K562 (cell line): Measurements from ENCODE around the gene DNASE1L2. TPM values are rescaled to one million over a fixed set of nuclear protein-coding genes. Genes with fewer than 3 reads are reported as not detected.
A peak's percentile ranks its signal among the peaks of the same experiment; 100 is the strongest.

Experiments
- CC2D1A ChIP-seq: fragments of 450-650 bp; IDR thresholded peaks from 2 replicates; pipeline ENCODE4 v1.6.1; 2017; ENCODE audit warnings: mild to moderate bottlenecking
- FOXA3 ChIP-seq, 2 experiments: fragments of 450-650 bp in 1 of 2; sonication (generic) in 1 of 2; formaldehyde crosslinking; IDR thresholded peaks in 1 of 2; conservative IDR thresholded peaks in 1 of 2; 2 replicates each; pipeline versions ENCODE4 v1.4.0 to v1.8.0; 2020 to 2022; ENCODE audit warnings: mild to moderate bottlenecking in 2 of 2, missing genetic modification reagents in 1 of 2
- HMGXB4 ChIP-seq: sonication (generic); formaldehyde crosslinking; IDR thresholded peaks from 2 replicates; pipeline ENCODE4 v1.8.1; 2023; ENCODE audit warnings: mild to moderate bottlenecking, missing genetic modification reagents
- JUNB ChIP-seq: fragments of 450-650 bp; formaldehyde crosslinking; conservative IDR thresholded peaks from 2 replicates; pipeline ENCODE4 v1.4.0; 2020; ENCODE audit warnings: mild to moderate bottlenecking
- KLF10 ChIP-seq: fragments of 250-450 bp; sonication (Bioruptor Pico); IDR thresholded peaks from 2 replicates; pipeline ENCODE4 v1.6.1; 2021; ENCODE audit warnings: matching md5 sums
- KLF13 ChIP-seq: fragments of 450-650 bp; IDR thresholded peaks from 2 replicates; pipeline ENCODE4 v1.6.1; 2016; ENCODE audit warnings: missing genetic modification characterization, low read depth, mild to moderate bottlenecking, missing compliant biosample characterization, moderate library complexity, borderline replicate concordance
- MEF2A ChIP-seq: IDR thresholded peaks from 2 replicates; pipeline ENCODE4 v1.6.1; 2011; ENCODE audit warnings: low read depth, mild to moderate bottlenecking, low read length, moderate library complexity; ENCODE audit not compliant: control insufficient read depth
- NFATC3 ChIP-seq: fragments of 450-650 bp; IDR thresholded peaks from 2 replicates; pipeline ENCODE4 v1.6.1; 2017; ENCODE audit warnings: mild to moderate bottlenecking
- RBFOX2 ChIP-seq: fragments of 200-400 bp; formaldehyde crosslinking; IDR thresholded peaks from 2 replicates; pipeline ENCODE4 v1.6.1; 2017; ENCODE audit warnings: low read depth, mild to moderate bottlenecking, low read length, moderate library complexity
- RBM22 ChIP-seq: fragments of 200-400 bp; formaldehyde crosslinking; IDR thresholded peaks from 2 replicates; pipeline ENCODE4 v1.6.1; 2018; ENCODE audit warnings: low read length, low read depth; ENCODE audit not compliant: poor library complexity, severe bottlenecking
- TBL1XR1 ChIP-seq, 2 experiments: IDR thresholded peaks; 2 replicates each; pipeline ENCODE4 v1.6.1; 2012; ENCODE audit warnings: improper control_type of control experiment in 2 of 2, low read length in 2 of 2, mild to moderate bottlenecking in 1 of 2
- ZBTB12 ChIP-seq: fragments of 250-450 bp; sonication (Bioruptor Pico); IDR thresholded peaks from 2 replicates; pipeline ENCODE4 v1.4.0; 2020
- ZNF121 ChIP-seq: sonication (generic); formaldehyde crosslinking; conservative IDR thresholded peaks from 2 replicates; pipeline ENCODE4 v1.8.0; 2022; ENCODE audit warnings: missing genetic modification reagents
- ZNF224 ChIP-seq: sonication (generic); formaldehyde crosslinking; IDR thresholded peaks from 2 replicates; pipeline ENCODE4 v1.8.0; 2022; ENCODE audit warnings: mild to moderate bottlenecking, missing genetic modification reagents
- ZNF398 ChIP-seq: fragments of 250-450 bp; sonication (Bioruptor Pico); IDR thresholded peaks from 2 replicates; pipeline ENCODE4 v1.8.0; 2021; ENCODE audit warnings: moderate library complexity, mild to moderate bottlenecking, inconsistent platforms
- ZNF77 ChIP-seq: fragments of 250-450 bp; sonication (Bioruptor Pico); IDR thresholded peaks from 2 replicates; pipeline ENCODE4 v1.5.0; 2020
- polyA plus RNA-seq, 8 experiments: library from polyadenylated mRNA; depleted of rRNA in 4 of 8; stranded (reverse) in 5 of 8; unstranded in 3 of 8; fragments of >200 nt; fragmentation: Nextera tagmentation in 2 of 8; fragmentation: Illumina TruSeq in 1 of 8; extraction: Ambion mirVana in 2 of 8; extraction: Trizol in 1 of 8; gene quantifications; 2 replicates each; pipeline versions ENCODE4 v1.2.1 to v1.2.3, GENCODE V29; 2011 to 2014; ENCODE audit warnings: inconsistent platforms in 1 of 8, missing spikeins in 1 of 8
- total RNA-seq, 7 experiments: library from RNA; depleted of rRNA in 6 of 7; stranded (reverse); fragments of >200 nt in 6 of 7; fragmentation: Illumina TruSeq in 2 of 7; extraction: Trizol in 2 of 7; gene quantifications; 2 replicates each; pipeline versions ENCODE4 v1.2.1 to v1.2.3, GENCODE V29; 2011 to 2021; ENCODE audit warnings: low replicate concordance in 1 of 7
- TF ChIP-seq, protein P1 (sequence below): sonication (generic); formaldehyde crosslinking; IDR thresholded peaks from 2 replicates; pipeline ENCODE4 v1.8.1; 2023; ENCODE audit warnings: mild to moderate bottlenecking, missing genetic modification reagents
- TF ChIP-seq, protein P2 (sequence below): fragments of 450-650 bp; IDR thresholded peaks from one replicate; pipeline ENCODE4 v1.6.1; 2018; ENCODE audit warnings: mild to moderate bottlenecking, moderate library complexity; ENCODE audit not compliant: partially characterized antibody

DNASE1L2 gene
- total and polyA plus RNA-seq, 9 of the 15 experiments (the other 6 are each of a cell fraction or from before 2014, with no cell fraction given), result 0.08 to 2.7 (median 1.7) TPM; not detected in 1

GRCh38 chr16:2244926-2245795 is 8.9 kb downstream of the DNASE1L2 start (continued):
- TF ChIP-seq, protein P1, sequence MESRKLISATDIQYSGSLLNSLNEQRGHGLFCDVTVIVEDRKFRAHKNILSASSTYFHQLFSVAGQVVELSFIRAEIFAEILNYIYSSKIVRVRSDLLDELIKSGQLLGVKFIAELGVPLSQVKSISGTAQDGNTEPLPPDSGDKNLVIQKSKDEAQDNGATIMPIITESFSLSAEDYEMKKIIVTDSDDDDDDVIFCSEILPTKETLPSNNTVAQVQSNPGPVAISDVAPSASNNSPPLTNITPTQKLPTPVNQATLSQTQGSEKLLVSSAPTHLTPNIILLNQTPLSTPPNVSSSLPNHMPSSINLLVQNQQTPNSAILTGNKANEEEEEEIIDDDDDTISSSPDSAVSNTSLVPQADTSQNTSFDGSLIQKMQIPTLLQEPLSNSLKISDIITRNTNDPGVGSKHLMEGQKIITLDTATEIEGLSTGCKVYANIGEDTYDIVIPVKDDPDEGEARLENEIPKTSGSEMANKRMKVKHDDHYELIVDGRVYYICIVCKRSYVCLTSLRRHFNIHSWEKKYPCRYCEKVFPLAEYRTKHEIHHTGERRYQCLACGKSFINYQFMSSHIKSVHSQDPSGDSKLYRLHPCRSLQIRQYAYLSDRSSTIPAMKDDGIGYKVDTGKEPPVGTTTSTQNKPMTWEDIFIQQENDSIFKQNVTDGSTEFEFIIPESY (CRISPR knock-in tag), result no peak
- TF ChIP-seq RBFOX2 (peak; percentile 53; the same call in 1 of the 2 replicates), ZNF77 (no peak), KLF10 (no peak), KLF13 (tag) (no peak), JUNB (CRISPR knock-in tag) (no peak), ZBTB12 (CRISPR knock-in tag) (no peak), TBL1XR1 (IDR thresholded peaks at IDR 0.05; ENCODE audit: low read length in 2 of 2) (no peak), NFATC3 (no peak), RBM22 (no peak), ZNF121 (CRISPR knock-in tag) (peak; percentile 77), FOXA3 (CRISPR knock-in tag; conservative IDR thresholded peaks at IDR 0.05 in 1 of 2, IDR thresholded peaks at IDR 0.05 in 1 of 2) (no peak), ZNF224 (no peak), MEF2A (no peak), ZNF398 (CRISPR knock-in tag) (no peak), HMGXB4 (no peak), CC2D1A (no peak)
- TF ChIP-seq, protein P2, sequence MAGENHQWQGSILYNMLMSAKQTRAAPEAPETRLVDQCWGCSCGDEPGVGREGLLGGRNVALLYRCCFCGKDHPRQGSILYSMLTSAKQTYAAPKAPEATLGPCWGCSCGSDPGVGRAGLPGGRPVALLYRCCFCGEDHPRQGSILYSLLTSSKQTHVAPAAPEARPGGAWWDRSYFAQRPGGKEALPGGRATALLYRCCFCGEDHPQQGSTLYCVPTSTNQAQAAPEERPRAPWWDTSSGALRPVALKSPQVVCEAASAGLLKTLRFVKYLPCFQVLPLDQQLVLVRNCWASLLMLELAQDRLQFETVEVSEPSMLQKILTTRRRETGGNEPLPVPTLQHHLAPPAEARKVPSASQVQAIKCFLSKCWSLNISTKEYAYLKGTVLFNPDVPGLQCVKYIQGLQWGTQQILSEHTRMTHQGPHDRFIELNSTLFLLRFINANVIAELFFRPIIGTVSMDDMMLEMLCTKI, result no peak
